HEK293 (cell line): ENCODE measurements around the gene CACNA1C.

Experiments used
- CTCF ChIA-PET: fragments of 350-600 bp; formaldehyde crosslinking; extraction: SDS; loops from one replicate; lab custom pipeline; 2021; ENCODE audit warnings: antibody characterized with exemption; lab: Yijun Ruan, JAX
- POLR2A ChIA-PET: fragments of 300-600 bp; formaldehyde crosslinking; extraction: SDS; loops from one replicate; lab custom pipeline; 2020; ENCODE audit warnings: antibody characterized with exemption, inconsistent platforms; lab: Yijun Ruan, JAX
- H3K27ac ChIP-seq: fragments of 200-500 bp; sonication (Bioruptor generic); 2 replicates; pipeline ENCODE4 v1.5.1; 2014; ENCODE audit warnings: low read depth, low read length, control low read depth, inconsistent platforms; ENCODE audit errors: extremely low read depth
- H3K36me3 ChIP-seq, 2 experiments: fragments of 200-500 bp in 1 of 2; sonication (Bioruptor generic) in 1 of 2; 1 replicate in 1 of 2; 2 replicates in 1 of 2; pipeline ENCODE4 v1.5.1; 2014 to 2017; ENCODE audit warnings: inconsistent platforms in 2 of 2, low read length in 2 of 2; ENCODE audit not compliant: control insufficient read depth in 2 of 2, insufficient read depth in 1 of 2
- H3K4me1 ChIP-seq: fragments of 200-500 bp; sonication (Bioruptor generic); 2 replicates; pipeline ENCODE4 v1.5.1; 2014; ENCODE audit warnings: mild to moderate bottlenecking, low read length, inconsistent platforms; ENCODE audit not compliant: control insufficient read depth, insufficient read depth
- H3K4me3 ChIP-seq: 2 replicates; pipeline ENCODE4 v1.5.1; 2011; ENCODE audit warnings: low read depth, mild to moderate bottlenecking, control low read depth, low read length, moderate library complexity
- H3K9me3 ChIP-seq: fragments of 200-500 bp; sonication (Bioruptor generic); 2 replicates; pipeline ENCODE4 v1.5.1; 2014; ENCODE audit warnings: low read depth, low read length, inconsistent platforms; ENCODE audit not compliant: control insufficient read depth, insufficient read depth
- FEZF1 ChIP-seq: fragments of 450-650 bp; formaldehyde crosslinking; IDR thresholded peaks from 2 replicates; pipeline ENCODE4 v1.5.1; 2016; ENCODE audit warnings: missing biosample characterization, missing genetic modification characterization
- HOXC10 ChIP-seq: sonication (generic); formaldehyde crosslinking; IDR thresholded peaks from 2 replicates; pipeline ENCODE4 v1.8.1; 2023; ENCODE audit warnings: mild to moderate bottlenecking, missing genetic modification reagents
- REPIN1 ChIP-seq: fragments of 450-650 bp; formaldehyde crosslinking; IDR thresholded peaks from 2 replicates; pipeline ENCODE4 v1.5.1; 2017; ENCODE audit warnings: missing biosample characterization, missing genetic modification characterization, low read depth
- ZBTB20 ChIP-seq: fragments of 450-650 bp; formaldehyde crosslinking; IDR thresholded peaks from 2 replicates; pipeline ENCODE4 v1.5.1; 2016; ENCODE audit warnings: missing biosample characterization, missing genetic modification characterization
- ZBTB48 ChIP-seq: fragments of 450-650 bp; formaldehyde crosslinking; IDR thresholded peaks from 2 replicates; pipeline ENCODE4 v1.5.1; 2016; ENCODE audit warnings: missing biosample characterization, missing genetic modification characterization
- ZEB2 ChIP-seq: fragments of 450-650 bp; formaldehyde crosslinking; IDR thresholded peaks from 2 replicates; pipeline ENCODE4 v1.5.1; 2016; ENCODE audit warnings: missing biosample characterization, missing genetic modification characterization
- ZFP37 ChIP-seq: fragments of 450-650 bp; formaldehyde crosslinking; IDR thresholded peaks from 2 replicates; pipeline ENCODE4 v1.5.1; 2016; ENCODE audit warnings: missing biosample characterization, missing genetic modification characterization
- ZNF169 ChIP-seq: fragments of 450-650 bp; formaldehyde crosslinking; IDR thresholded peaks from 2 replicates; pipeline ENCODE4 v1.5.1; 2016; ENCODE audit warnings: missing biosample characterization, missing genetic modification characterization
- ZNF174 ChIP-seq: fragments of 450-650 bp; formaldehyde crosslinking; IDR thresholded peaks from 2 replicates; pipeline ENCODE4 v1.5.0; 2017; ENCODE audit warnings: missing biosample characterization, mild to moderate bottlenecking, missing genetic modification characterization
- ZNF221 ChIP-seq: fragments of 450-650 bp; formaldehyde crosslinking; IDR thresholded peaks from 2 replicates; pipeline ENCODE4 v1.5.1; 2017; ENCODE audit warnings: missing biosample characterization, missing genetic modification characterization, borderline replicate concordance
- ZNF248 ChIP-seq: fragments of 450-650 bp; formaldehyde crosslinking; IDR thresholded peaks from 2 replicates; pipeline ENCODE4 v1.5.1; 2017; ENCODE audit warnings: missing biosample characterization, missing genetic modification characterization
- ZNF335 ChIP-seq: fragments of 450-650 bp; formaldehyde crosslinking; conservative IDR thresholded peaks from 2 replicates; pipeline ENCODE4 v1.5.1; 2016; ENCODE audit warnings: missing biosample characterization, missing genetic modification characterization
- ZNF354C ChIP-seq: fragments of 450-650 bp; formaldehyde crosslinking; IDR thresholded peaks from 2 replicates; pipeline ENCODE4 v1.5.1; 2016; ENCODE audit warnings: missing biosample characterization, missing genetic modification characterization, low read depth, borderline replicate concordance
- ZNF423 ChIP-seq: fragments of 450-650 bp; formaldehyde crosslinking; IDR thresholded peaks from 2 replicates; pipeline ENCODE4 v1.5.1; 2016; ENCODE audit warnings: missing biosample characterization, missing genetic modification characterization
- ZNF510 ChIP-seq: fragments of 450-650 bp; formaldehyde crosslinking; IDR thresholded peaks from 2 replicates; pipeline ENCODE4 v1.5.1; 2018; ENCODE audit warnings: mild to moderate bottlenecking, missing genetic modification characterization, missing biosample characterization; ENCODE audit not compliant: insufficient replicate concordance
- ZNF549 ChIP-seq: fragments of 450-650 bp; IDR thresholded peaks from 2 replicates; pipeline ENCODE4 v1.5.1; 2018; ENCODE audit warnings: missing biosample characterization, missing genetic modification characterization, mild to moderate bottlenecking, inconsistent platforms, moderate library complexity
- ZNF596 ChIP-seq: fragments of 450-650 bp; IDR thresholded peaks from 2 replicates; pipeline ENCODE4 v1.5.0; 2018; ENCODE audit warnings: missing biosample characterization, mild to moderate bottlenecking, missing genetic modification characterization, moderate library complexity
- ZNF677 ChIP-seq: fragments of 450-650 bp; IDR thresholded peaks from 2 replicates; pipeline ENCODE4 v1.5.0; 2018; ENCODE audit warnings: missing biosample characterization, mild to moderate bottlenecking, missing genetic modification characterization, moderate library complexity
- ZNF777 ChIP-seq: fragments of 450-650 bp; formaldehyde crosslinking; IDR thresholded peaks from 2 replicates; pipeline ENCODE4 v1.5.1; 2017; ENCODE audit warnings: missing biosample characterization, missing genetic modification characterization, borderline replicate concordance
- ZSCAN30 ChIP-seq: fragments of 450-650 bp; IDR thresholded peaks from 2 replicates; pipeline ENCODE4 v1.5.1; 2018; ENCODE audit warnings: missing biosample characterization, mild to moderate bottlenecking, missing genetic modification characterization, moderate library complexity
- TF ChIP-seq, protein P1 (sequence below): fragments of 450-650 bp; formaldehyde crosslinking; IDR thresholded peaks from 2 replicates; pipeline ENCODE4 v1.5.1; 2017; ENCODE audit warnings: missing biosample characterization, missing genetic modification characterization
- TF ChIP-seq, protein P2 (sequence below): fragments of 450-650 bp; formaldehyde crosslinking; IDR thresholded peaks from 2 replicates; pipeline ENCODE4 v1.5.1; 2016; ENCODE audit warnings: missing biosample characterization, missing genetic modification characterization

CACNA1C gene

DNA sequence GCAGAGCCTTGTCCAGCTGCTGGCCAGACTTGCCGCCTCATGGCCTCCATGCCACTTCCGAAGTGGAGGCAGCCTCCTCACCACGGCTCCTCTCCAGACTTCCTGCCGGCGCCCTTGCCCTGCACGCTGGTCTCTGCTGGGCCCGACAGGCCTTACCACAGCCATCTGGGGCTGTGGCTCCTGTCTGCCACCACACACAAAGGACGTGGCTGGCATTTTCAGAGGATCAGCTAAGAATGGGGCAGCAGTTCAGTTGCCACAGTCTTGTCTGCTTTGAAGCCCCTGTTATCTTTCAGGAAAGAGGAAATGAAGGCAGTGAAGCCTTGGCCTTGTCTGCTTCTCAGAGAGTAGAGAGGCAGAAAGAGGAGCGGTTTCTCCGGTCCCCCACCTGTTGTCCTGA is 564.0 kb downstream of the CACNA1C start:
- Histone ChIP-seq H3K4me1 (no peaks in the 10 kb centered on the region), H3K9me3 (no peaks in the 10 kb centered on the region), H3K36me3 (no peaks in the 10 kb centered on the region), H3K4me3 (no peak overlapping the region), H3K27ac (no peak overlapping the region)
- POLR2A ChIA-PET: no interaction called here
- CTCF ChIA-PET: interaction anchor here (1.7 kb wide), 1 partner anchor 9 kb away, joined by 5 read pairs; no protein-coding TSS in a partner anchor
- TF ChIP-seq ZFP37 (tag by site-specific recombination) (no peak), ZNF248 (tag by site-specific recombination) (no peak), ZNF596 (tag by site-specific recombination) (no peak), ZNF777 (tag by site-specific recombination) (no peak), ZNF169 (tag by site-specific recombination) (no peak), ZEB2 (tag by site-specific recombination) (no peak), ZNF549 (tag by site-specific recombination) (no peak)

DNA sequence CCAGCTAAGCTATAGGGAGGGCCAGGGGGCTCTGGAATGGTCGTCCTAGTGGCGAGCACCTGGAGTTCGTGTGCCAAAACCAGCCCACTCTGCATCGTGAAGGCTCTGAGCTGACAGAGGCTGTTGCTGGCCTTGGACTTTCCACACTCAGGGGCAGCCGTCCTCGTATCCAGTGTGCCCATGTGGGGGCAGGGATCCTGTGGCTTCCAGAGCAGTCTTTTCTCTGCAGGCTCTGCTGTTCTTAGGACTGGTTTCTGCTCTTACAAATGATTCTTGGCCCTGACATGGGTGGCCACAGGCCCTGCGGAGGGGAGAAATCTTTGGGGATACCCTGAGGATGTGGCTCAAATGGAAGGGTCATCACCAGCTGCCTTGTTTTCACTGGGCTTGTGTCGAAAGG is 564.6 kb downstream of the CACNA1C start:
- no peaks in the 10 kb centered on the region for H3K36me3 ChIP-seq
- no peak overlapping the region for H3K27ac ChIP-seq
- TF ChIP-seq, protein P1, sequence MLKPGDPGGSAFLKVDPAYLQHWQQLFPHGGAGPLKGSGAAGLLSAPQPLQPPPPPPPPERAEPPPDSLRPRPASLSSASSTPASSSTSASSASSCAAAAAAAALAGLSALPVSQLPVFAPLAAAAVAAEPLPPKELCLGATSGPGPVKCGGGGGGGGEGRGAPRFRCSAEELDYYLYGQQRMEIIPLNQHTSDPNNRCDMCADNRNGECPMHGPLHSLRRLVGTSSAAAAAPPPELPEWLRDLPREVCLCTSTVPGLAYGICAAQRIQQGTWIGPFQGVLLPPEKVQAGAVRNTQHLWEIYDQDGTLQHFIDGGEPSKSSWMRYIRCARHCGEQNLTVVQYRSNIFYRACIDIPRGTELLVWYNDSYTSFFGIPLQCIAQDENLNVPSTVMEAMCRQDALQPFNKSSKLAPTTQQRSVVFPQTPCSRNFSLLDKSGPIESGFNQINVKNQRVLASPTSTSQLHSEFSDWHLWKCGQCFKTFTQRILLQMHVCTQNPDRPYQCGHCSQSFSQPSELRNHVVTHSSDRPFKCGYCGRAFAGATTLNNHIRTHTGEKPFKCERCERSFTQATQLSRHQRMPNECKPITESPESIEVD: no peak
- TF ChIP-seq ZNF354C (tag by site-specific recombination) (no peak), ZNF423 (tag by site-specific recombination) (no peak), ZNF221 (tag by site-specific recombination) (no peak), FEZF1 (tag by site-specific recombination) (no peak)
- H3K4me1 ChIP-seq: no peaks in the 10 kb centered on the region
- ChIA-PET POLR2A (no interaction called here), CTCF (interaction anchor here (0.7 kb wide), 1 partner anchor 683 kb away, joined by 3 read pairs; no protein-coding TSS in a partner anchor)
- H3K9me3 ChIP-seq: no peaks in the 10 kb centered on the region
- no peak overlapping the region for H3K4me3 ChIP-seq

DNA sequence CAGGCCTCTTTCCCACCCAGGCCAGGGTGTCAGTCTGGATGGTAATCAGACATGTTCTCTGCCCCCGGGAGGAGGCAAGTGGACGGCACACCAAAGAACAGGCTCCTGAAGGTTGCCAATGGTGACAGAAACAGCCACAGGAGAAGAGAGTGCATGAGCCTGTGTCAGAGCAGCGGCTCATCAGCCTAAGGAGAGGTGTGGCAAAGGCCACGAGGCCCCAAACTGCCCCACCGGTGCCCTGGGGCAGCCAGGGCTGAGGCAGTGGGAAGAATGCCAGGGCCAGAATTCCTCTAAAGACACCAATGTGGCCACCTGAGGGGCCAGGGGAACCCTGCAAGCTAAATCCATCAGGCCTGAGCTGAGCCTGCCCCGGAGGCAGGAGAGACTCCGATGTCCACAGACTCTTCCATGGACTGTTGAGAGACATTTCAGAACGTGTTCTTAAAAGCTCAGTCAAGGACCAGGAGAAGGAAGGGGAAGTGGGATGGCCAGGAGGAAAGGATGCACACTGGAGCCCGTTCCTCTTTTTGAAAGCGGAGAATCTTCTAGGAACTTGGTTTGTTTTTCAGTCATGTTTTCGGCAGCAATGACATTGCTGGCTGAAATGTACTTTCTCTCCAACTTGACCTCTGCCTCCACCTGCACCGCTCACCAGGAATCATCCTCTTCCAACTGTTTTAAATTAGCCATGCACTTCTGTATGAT is 565.7 kb downstream of the CACNA1C start:
- Histone ChIP-seq H3K4me1 (no peaks in the 10 kb centered on the region), H3K27ac (no peak overlapping the region), H3K36me3 (no peaks in the 10 kb centered on the region), H3K9me3 (no peaks in the 10 kb centered on the region), H3K4me3 (no peak overlapping the region)
- no peak for TF ChIP-seq ZBTB20 (tag by site-specific recombination)
- no peak for TF ChIP-seq HOXC10
- TF ChIP-seq ZBTB48 (tag by site-specific recombination): no peak
- no peak for TF ChIP-seq ZNF174 (tag by site-specific recombination)
- no peak for TF ChIP-seq ZNF510
- no peak for TF ChIP-seq ZNF335 (tag by site-specific recombination)
- TF ChIP-seq REPIN1 (tag by site-specific recombination): no peak
- TF ChIP-seq, protein P2, sequence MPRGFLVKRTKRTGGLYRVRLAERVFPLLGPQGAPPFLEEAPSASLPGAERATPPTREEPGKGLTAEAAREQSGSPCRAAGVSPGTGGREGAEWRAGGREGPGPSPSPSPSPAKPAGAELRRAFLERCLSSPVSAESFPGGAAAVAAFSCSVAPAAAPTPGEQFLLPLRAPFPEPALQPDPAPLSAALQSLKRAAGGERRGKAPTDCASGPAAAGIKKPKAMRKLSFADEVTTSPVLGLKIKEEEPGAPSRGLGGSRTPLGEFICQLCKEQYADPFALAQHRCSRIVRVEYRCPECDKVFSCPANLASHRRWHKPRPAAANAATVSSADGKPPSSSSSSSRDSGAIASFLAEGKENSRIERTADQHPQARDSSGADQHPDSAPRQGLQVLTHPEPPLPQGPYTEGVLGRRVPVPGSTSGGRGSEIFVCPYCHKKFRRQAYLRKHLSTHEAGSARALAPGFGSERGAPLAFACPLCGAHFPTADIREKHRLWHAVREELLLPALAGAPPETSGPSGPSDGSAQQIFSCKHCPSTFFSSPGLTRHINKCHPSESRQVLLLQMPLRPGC (tag by site-specific recombination): no peak
- no peak for TF ChIP-seq ZNF221 (tag by site-specific recombination)
- TF ChIP-seq, protein P1: no peak
- no peak for TF ChIP-seq ZSCAN30 (tag by site-specific recombination)
- no peak for TF ChIP-seq ZNF677
- ChIA-PET CTCF (no interaction called here), POLR2A (no interaction called here)
